Measurements from ENCODE around the gene LIN37. TPM values are rescaled to one million over a fixed set of nuclear protein-coding genes. Genes with fewer than 3 reads are reported as not detected.

LIN37 gene
- total and polyA plus RNA-seq, 2 donors (not counting 3 experiments of a cell fraction or from before 2014, with no cell fraction given): 11.3 to 21.4 TPM

GRCh38 chr19:35745328-35746086 lies 2.9 kb upstream of the LIN37 start, which contains the start of the genes PSENEN and U2AF1L4:
Gene PSENEN (plus strand): TSS chr19:35745651. CDS start chr19:35745931, 280 bp downstream.
Gene U2AF1L4 (minus strand): TSS chr19:35745418. CDS start chr19:35745391, 27 bp downstream.
- peak within 1 kb of the TSS; percentile 90 for H2AFZ ChIP-seq (ENCODE audit: low read depth, low read length)
- no peak for FAIRE-seq
- peak; percentile 99 for DNase-seq (ENCODE audit: low read depth, low spot score)
- CTCF ChIA-PET: interaction anchor here (0.6 to 1.9 kb wide), 7 partner anchors 11 to 147 kb away, joined by 3 to 7 read pairs (median 4); partner anchors contain the start of genes HSPB6 and KMT2B
- peak within 1 kb of the TSS; percentile 87 for H3K4me2 ChIP-seq (ENCODE audit: insufficient read depth, low read length)
- H4K20me1 ChIP-seq (replicated peaks; ENCODE audit: control insufficient read depth, extremely low read depth, insufficient read depth, low read length): no peaks in the 10 kb centered on the region
- TF ChIP-seq POLR2AphosphoS5 (IDR thresholded peaks at IDR 0.05; ENCODE audit: insufficient read depth, low read depth, low read length) (peak; percentile 55), EZH2 (IDR thresholded peaks at IDR 0.05; ENCODE audit: borderline replicate concordance, low read depth, low read length, severe bottlenecking) (no peak)
- no peaks in the 10 kb centered on the region for H3K9me1 ChIP-seq (replicated peaks; ENCODE audit: control insufficient read depth, extremely low read depth, insufficient read depth, low read length)
- intact Hi-C loops (cut with micrococcal nuclease): loop anchor here (1.0 to 2.0 kb wide), 4 partner anchors 13 to 186 kb away; partner anchors contain the start of gene PROSER3
- peaks cover 22% of the 10 kb centered on the region for H3K79me2 ChIP-seq (ENCODE audit: control insufficient read depth, insufficient read depth, low read length)
- TSS peak; percentile 42 for BruUV-seq (replicated peaks)
- H3K9me3 ChIP-seq (replicated peaks; ENCODE audit: control insufficient read depth, insufficient read depth, low read length): no peaks in the 10 kb centered on the region
- no peaks in the 10 kb centered on the region for H3K27me3 ChIP-seq (ENCODE audit: control insufficient read depth in 2 of 2, insufficient read depth in 2 of 2, low read length in 2 of 2)
- H3K4me3 ChIP-seq (replicated peaks in 1 of 3; ENCODE audit: insufficient read depth in 1 of 3, low read depth in 1 of 3, low read length in 3 of 3): peak within 1 kb of the TSS; percentile 73 to 87 (median 75)
- POLR2A ChIA-PET: interaction anchor here (0.6 to 0.8 kb wide), 3 partner anchors 18 to 200 kb away, joined by 3 to 7 read pairs (median 4); no protein-coding TSS in a partner anchor
- dilution Hi-C loops (cut with MboI; ENCODE audit: extremely low pct_ligation_motif_present, low sequenced_read_pairs): no loop called here
- no peaks in the 10 kb centered on the region for H3K36me3 ChIP-seq (ENCODE audit: control insufficient read depth in 2 of 2, extremely low read depth in 1 of 2, insufficient read depth in 2 of 2, low read length in 2 of 2)
- H3K4me1 ChIP-seq (ENCODE audit: control insufficient read depth, extremely low read depth, insufficient read depth, low read length): peaks cover 24% of the 10 kb centered on the region
- peak within 1 kb of the TSS; percentile 93 for H3K9ac ChIP-seq (replicated peaks; ENCODE audit: extremely low read depth, insufficient read depth, low read length)
- peak within 1 kb of the TSS; percentile 88 for H3K27ac ChIP-seq (ENCODE audit: insufficient read depth, low read depth, low read length)

GRCh38 chr19:35746087-35746462 lies 2.3 kb upstream of the LIN37 start:
- peak overlapping the region; percentile 87 for H3K4me2 ChIP-seq (ENCODE audit: insufficient read depth, low read length)
- H3K36me3 ChIP-seq (ENCODE audit: control insufficient read depth in 2 of 2, extremely low read depth in 1 of 2, insufficient read depth in 2 of 2, low read length in 2 of 2): no peaks in the 10 kb centered on the region
- DNase-seq (ENCODE audit: low read depth, low spot score) (no peak), FAIRE-seq (no peak)
- H3K4me1 ChIP-seq (ENCODE audit: control insufficient read depth, extremely low read depth, insufficient read depth, low read length): peaks cover 20% of the 10 kb centered on the region
- no peaks in the 10 kb centered on the region for H3K27me3 ChIP-seq (ENCODE audit: control insufficient read depth in 2 of 2, insufficient read depth in 2 of 2, low read length in 2 of 2)
- H4K20me1 ChIP-seq (replicated peaks; ENCODE audit: control insufficient read depth, extremely low read depth, insufficient read depth, low read length): no peaks in the 10 kb centered on the region
- no TSS peak for BruUV-seq (replicated peaks)
- no peaks in the 10 kb centered on the region for H3K9me1 ChIP-seq (replicated peaks; ENCODE audit: control insufficient read depth, extremely low read depth, insufficient read depth, low read length)
- TF ChIP-seq GATA2 (IDR thresholded peaks at IDR 0.05; ENCODE audit: insufficient read depth, insufficient read length, low read depth, low read length) (no peak), MAX (IDR thresholded peaks at IDR 0.05; ENCODE audit: insufficient read depth, insufficient read length) (no peak), EZH2 (IDR thresholded peaks at IDR 0.05; ENCODE audit: borderline replicate concordance, low read depth, low read length, severe bottlenecking) (no peak), MYC (IDR thresholded peaks at IDR 0.05; ENCODE audit: low read depth, low read length) (no peak), FOS (IDR thresholded peaks at IDR 0.05; ENCODE audit: borderline replicate concordance, insufficient read depth, low read length) (no peak), POLR2AphosphoS5 (IDR thresholded peaks at IDR 0.05; ENCODE audit: insufficient read depth, low read depth, low read length) (no peak), JUN (IDR thresholded peaks at IDR 0.05; ENCODE audit: borderline replicate concordance, insufficient read depth, insufficient read length, low read depth) (no peak)
- TF ChIP-seq, protein P1, sequence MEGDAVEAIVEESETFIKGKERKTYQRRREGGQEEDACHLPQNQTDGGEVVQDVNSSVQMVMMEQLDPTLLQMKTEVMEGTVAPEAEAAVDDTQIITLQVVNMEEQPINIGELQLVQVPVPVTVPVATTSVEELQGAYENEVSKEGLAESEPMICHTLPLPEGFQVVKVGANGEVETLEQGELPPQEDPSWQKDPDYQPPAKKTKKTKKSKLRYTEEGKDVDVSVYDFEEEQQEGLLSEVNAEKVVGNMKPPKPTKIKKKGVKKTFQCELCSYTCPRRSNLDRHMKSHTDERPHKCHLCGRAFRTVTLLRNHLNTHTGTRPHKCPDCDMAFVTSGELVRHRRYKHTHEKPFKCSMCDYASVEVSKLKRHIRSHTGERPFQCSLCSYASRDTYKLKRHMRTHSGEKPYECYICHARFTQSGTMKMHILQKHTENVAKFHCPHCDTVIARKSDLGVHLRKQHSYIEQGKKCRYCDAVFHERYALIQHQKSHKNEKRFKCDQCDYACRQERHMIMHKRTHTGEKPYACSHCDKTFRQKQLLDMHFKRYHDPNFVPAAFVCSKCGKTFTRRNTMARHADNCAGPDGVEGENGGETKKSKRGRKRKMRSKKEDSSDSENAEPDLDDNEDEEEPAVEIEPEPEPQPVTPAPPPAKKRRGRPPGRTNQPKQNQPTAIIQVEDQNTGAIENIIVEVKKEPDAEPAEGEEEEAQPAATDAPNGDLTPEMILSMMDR (IDR thresholded peaks at IDR 0.05; ENCODE audit: extremely low read depth in 1 of 2, insufficient read depth in 1 of 2, low read depth in 1 of 2, low read length in 2 of 2): no peak
- ChIA-PET CTCF (interaction anchor here (1.0 to 1.9 kb wide), 3 partner anchors 10 to 28 kb away, joined by 3 to 7 read pairs (median 3); partner anchors contain the start of genes HSPB6 and KMT2B), POLR2A (interaction anchor here (0.7 to 0.8 kb wide), 2 partner anchors 17 to 185 kb away, joined by 4 to 7 read pairs; no protein-coding TSS in a partner anchor)
- H3K27ac ChIP-seq (ENCODE audit: insufficient read depth, low read depth, low read length): peak overlapping the region; percentile 88
- peak overlapping the region; percentile 56 to 87 (median 73) for H3K4me3 ChIP-seq (replicated peaks in 1 of 3; ENCODE audit: insufficient read depth in 1 of 3, low read depth in 1 of 3, low read length in 3 of 3)
- peak overlapping the region; percentile 82 for H3K9ac ChIP-seq (replicated peaks; ENCODE audit: extremely low read depth, insufficient read depth, low read length)
- no peak overlapping the region for H2AFZ ChIP-seq (ENCODE audit: low read depth, low read length)
- dilution Hi-C loops (cut with MboI; ENCODE audit: extremely low pct_ligation_motif_present, low sequenced_read_pairs): no loop called here
- intact Hi-C loops (cut with micrococcal nuclease): no loop called here
- no peaks in the 10 kb centered on the region for H3K9me3 ChIP-seq (replicated peaks; ENCODE audit: control insufficient read depth, insufficient read depth, low read length)
- peaks cover 22% of the 10 kb centered on the region for H3K79me2 ChIP-seq (ENCODE audit: control insufficient read depth, insufficient read depth, low read length)

All from endothelial cell of umbilical vein (primary cell).